Measurements from ENCODE around the gene ARHGEF38.

DNA sequence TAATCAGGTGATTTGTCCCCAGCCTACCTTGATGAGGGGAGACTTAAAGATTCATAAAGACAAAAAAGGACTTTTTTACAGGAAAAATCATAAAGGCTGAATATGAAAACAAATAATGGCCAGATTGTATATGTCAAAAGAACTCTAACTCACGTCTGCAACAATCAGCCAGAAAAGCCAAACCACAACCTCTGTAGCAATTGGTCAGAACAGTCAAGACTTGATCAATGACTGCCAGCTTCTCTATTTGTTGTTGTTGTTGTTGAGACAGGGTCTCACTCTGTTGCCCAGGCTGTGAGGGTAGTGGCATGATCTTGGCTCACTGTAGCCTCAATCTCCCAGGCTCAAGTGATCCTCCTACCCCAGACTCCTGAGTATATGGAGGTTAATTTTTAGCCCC is 42.7 kb upstream of the ARHGEF38 start:
- no peak for TF ChIP-seq ZNF549 (tag by site-specific recombination; IDR thresholded peaks at IDR 0.05)
- no peak for TF ChIP-seq GLIS1 (tag by site-specific recombination; IDR thresholded peaks at IDR 0.05)
- TF ChIP-seq, protein P1, sequence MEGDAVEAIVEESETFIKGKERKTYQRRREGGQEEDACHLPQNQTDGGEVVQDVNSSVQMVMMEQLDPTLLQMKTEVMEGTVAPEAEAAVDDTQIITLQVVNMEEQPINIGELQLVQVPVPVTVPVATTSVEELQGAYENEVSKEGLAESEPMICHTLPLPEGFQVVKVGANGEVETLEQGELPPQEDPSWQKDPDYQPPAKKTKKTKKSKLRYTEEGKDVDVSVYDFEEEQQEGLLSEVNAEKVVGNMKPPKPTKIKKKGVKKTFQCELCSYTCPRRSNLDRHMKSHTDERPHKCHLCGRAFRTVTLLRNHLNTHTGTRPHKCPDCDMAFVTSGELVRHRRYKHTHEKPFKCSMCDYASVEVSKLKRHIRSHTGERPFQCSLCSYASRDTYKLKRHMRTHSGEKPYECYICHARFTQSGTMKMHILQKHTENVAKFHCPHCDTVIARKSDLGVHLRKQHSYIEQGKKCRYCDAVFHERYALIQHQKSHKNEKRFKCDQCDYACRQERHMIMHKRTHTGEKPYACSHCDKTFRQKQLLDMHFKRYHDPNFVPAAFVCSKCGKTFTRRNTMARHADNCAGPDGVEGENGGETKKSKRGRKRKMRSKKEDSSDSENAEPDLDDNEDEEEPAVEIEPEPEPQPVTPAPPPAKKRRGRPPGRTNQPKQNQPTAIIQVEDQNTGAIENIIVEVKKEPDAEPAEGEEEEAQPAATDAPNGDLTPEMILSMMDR (tag by site-specific recombination; IDR thresholded peaks at IDR 0.05), result no peak
- no peak for TF ChIP-seq ZNF335 (tag by site-specific recombination; conservative IDR thresholded peaks at IDR 0.05)
- no peak for TF ChIP-seq TCF7L2 (IDR thresholded peaks at IDR 0.05; ENCODE audit: borderline replicate concordance, low read depth, low read length)
- no peak for TF ChIP-seq ZNF792 (tag by site-specific recombination; IDR thresholded peaks at IDR 0.05)
- no peak for TF ChIP-seq HOXD13 (CRISPR knock-in tag; IDR thresholded peaks at IDR 0.05; ENCODE audit: borderline replicate concordance)
- TF ChIP-seq ZNF350 (tag by site-specific recombination; IDR thresholded peaks at IDR 0.05), result no peak
- TF ChIP-seq, protein P2, sequence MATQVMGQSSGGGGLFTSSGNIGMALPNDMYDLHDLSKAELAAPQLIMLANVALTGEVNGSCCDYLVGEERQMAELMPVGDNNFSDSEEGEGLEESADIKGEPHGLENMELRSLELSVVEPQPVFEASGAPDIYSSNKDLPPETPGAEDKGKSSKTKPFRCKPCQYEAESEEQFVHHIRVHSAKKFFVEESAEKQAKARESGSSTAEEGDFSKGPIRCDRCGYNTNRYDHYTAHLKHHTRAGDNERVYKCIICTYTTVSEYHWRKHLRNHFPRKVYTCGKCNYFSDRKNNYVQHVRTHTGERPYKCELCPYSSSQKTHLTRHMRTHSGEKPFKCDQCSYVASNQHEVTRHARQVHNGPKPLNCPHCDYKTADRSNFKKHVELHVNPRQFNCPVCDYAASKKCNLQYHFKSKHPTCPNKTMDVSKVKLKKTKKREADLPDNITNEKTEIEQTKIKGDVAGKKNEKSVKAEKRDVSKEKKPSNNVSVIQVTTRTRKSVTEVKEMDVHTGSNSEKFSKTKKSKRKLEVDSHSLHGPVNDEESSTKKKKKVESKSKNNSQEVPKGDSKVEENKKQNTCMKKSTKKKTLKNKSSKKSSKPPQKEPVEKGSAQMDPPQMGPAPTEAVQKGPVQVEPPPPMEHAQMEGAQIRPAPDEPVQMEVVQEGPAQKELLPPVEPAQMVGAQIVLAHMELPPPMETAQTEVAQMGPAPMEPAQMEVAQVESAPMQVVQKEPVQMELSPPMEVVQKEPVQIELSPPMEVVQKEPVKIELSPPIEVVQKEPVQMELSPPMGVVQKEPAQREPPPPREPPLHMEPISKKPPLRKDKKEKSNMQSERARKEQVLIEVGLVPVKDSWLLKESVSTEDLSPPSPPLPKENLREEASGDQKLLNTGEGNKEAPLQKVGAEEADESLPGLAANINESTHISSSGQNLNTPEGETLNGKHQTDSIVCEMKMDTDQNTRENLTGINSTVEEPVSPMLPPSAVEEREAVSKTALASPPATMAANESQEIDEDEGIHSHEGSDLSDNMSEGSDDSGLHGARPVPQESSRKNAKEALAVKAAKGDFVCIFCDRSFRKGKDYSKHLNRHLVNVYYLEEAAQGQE (tag by site-specific recombination; IDR thresholded peaks at IDR 0.05), result no peak
- no peak for TF ChIP-seq ZSCAN30 (tag by site-specific recombination; IDR thresholded peaks at IDR 0.05)
- TF ChIP-seq ZNF274 (IDR thresholded peaks at IDR 0.05; ENCODE audit: low read length), result no peak
- no peak for TF ChIP-seq ZNF274 (tag by site-specific recombination; IDR thresholded peaks at IDR 0.05; ENCODE audit: borderline replicate concordance)

All from HEK293 (cell line).